TTC549 (cell line): Measurements from ENCODE around the gene ZSCAN2.
"Not testable (repeated sequence)": the region's sequence is repeated elsewhere in the genome, so short reads cannot be mapped to it uniquely, and the experiment has no call there.

Experiments
- FAIRE-seq: peaks from 2 replicates; lab custom pipeline; 2012; peaks lifted over from hg19 to GRCh38; lab: Jason Lieb, UNC

Gene ZSCAN2

DNA sequence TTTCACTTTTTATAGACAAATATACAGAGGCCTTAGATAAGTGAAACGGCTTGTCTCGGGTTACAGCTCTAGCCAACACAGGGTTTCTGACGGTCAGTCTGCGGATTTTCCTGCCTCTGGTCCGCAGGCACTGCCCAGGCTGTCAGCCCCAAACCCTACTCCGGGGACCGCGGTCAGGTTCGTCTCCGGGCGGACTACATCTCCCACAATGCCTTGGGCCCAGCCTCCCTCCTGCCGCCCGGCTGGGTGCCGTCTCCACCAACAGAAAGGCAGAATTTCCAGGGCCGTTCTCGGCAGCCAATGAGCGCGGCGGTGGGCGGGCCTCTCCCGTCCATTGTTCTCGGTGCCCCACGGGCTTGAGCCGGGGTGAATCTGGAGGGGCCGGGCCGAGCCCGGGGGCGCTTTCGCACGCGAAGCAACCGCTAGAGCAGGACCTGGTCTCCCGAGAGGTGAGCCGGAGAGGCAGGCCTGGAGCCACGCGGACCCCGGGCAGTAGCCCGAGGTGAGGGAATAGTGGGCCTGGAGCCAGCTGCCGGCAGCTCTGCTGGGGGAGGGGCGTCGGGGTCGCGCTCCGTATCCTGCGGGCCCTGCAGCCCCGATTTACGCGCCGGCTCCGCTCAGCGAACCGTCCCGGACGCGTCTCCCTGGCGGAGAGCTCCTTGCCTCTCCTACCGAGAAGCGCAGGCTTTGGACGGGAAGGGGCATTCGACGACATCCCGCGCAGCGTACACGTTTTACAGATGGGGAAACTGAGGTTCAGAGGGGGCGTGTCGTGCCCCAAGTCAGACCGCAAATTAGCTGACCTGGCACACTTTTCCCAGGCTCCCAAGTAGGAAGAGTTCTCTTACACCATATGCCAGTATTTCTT, at the start of gene ZSCAN2:
TSS of gene ZSCAN2 (plus strand) at position 323 of the 868 bp plus-strand sequence. CDS start 2,919 bp downstream, outside the sequence.
- FAIRE-seq = no peak

DNA sequence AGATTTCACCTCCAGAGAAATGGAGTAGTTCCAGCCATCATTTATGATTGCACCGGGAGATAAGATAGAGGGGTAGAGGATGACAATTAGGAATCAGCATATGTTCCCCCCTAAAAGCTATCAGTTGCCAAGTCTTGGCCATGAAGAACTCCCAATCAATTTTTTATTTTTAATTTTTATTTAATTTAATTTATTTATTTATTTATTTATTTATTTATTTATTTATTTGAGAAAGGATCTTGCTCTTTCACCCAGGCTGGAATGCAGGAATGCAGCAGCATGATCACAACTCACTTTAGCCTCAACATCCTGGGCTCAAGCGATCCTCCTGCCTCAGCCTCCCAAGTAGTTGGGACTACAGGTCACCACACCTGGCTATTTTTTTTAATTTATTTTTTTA, 49.2 kb upstream of the ZSCAN2 start:
- FAIRE-seq = not testable (repeated sequence)

DNA sequence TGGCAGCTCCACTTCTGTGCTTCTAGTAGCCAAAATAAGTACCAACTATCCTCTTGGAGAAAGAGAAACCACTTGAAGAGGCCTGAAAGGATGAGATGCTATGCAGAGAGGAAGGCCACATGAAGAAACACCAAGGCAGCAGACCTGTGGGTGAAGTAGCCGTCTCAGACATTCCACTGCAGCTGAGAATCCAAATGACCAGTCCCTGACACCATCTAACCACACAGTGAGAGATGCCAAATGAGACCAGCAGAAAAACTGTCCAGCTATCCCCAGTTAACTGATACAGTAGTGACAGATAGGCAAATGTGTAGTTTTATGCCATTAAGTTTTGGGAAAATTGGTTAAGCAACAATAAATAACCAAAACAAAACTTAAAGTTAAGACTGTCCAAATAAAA, 47.9 kb upstream of the ZSCAN2 start:
- FAIRE-seq = no peak

DNA sequence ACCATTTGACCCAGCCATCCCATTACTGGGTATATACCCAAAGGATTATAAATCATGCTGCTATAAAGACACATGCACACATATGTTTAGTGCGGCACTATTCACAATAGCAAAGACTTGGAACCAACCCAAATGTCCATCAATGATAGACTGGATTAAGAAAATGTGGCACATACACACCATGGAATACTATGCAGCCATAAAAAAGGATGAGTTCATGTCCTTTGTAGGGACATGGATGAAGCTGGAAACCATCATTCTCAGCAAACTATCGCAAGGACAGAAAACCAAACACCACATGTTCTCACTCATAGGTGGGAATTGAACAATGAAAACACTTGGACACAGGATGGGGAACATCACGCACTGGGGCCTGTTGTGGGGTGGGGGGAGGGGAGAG, 44.1 kb upstream of the ZSCAN2 start:
- FAIRE-seq = not testable (repeated sequence)

DNA sequence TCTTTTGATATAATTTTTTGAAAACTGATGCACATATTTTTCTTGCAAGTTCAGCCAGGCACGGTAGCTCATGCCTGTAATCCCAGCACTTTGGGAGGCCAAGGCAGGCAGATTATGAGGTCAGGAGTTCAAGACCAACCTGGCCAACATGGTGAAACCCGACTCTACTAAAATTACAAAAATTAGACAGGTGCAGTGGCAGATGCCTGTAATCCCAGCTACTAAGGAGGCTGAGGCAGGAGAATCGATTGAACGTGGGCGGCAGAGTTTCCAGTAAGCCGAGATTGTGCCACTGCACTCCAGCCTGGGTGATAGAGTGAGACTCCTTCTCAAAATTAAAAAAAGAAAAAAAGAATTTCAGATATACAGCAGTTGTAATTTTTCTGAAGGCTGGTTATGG, 32.8 kb upstream of the ZSCAN2 start:
- FAIRE-seq = not testable (repeated sequence)

DNA sequence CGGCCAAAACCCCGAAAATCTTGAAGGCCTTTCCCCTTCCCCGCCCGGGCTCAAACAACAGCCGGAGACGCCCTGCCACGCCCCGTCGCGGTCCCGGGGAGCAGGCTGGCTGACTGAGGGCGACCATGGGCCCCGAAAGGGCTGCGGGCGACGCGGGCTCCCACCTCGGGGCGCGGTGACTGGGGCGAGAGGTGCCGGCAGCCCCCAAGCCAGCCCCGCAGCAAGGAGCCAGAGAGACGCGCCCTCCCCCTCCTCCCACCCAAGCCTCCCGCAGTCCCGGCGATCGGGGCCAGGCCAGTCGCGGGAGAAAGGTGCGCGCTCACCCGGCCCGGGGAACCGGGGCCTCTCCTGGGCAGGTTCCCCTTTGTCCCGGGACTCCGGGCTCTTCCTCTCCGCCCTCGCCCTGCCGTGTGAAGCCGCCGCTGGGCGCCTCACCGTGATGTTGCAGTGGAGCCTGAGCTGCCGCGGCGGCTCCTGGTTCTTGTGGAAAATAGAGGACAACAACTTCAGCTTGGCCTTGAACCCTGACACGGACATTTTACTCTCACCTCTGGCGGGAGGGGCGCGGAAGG, 30.6 kb upstream of the ZSCAN2 start:
- FAIRE-seq = no peak

DNA sequence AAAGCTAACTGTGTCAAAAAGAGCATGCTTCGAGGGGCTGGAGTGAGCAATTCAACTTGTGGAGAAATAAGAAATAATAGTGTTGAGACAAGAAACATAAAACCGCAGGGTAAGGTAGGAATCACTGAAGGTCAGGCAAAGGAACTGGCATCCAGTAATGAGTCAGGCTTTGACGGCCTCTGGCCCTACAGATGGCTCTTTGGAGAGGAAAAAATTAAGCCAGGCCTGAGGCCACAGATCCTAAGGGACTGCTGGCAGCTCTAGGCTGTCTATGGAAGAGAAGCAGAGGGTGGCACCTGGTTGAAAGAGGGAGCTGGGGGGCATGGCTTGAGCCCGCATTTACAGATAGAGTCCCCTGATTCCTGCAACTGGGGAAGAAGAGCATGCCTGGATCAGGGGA, 28.6 kb upstream of the ZSCAN2 start:
- no peak for FAIRE-seq

DNA sequence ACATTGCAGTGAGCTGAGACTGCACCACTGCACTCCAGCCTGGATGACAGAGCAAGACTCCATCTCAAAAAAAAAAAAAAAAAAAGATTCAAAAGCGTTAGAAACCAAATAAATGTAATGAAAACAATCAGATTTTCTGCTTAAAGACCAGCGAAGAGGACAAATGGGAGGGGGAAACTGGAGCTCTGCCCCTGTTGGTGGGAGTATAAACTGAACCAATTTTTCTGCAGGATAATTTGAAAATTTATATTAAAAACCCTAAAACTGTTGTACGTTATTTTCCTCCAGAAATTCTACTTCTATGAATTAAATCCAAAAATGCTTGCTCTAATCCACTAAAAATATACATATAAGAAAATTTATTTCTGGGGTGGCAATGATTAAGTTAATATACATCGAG, 25.3 kb upstream of the ZSCAN2 start:
- FAIRE-seq = no peak

DNA sequence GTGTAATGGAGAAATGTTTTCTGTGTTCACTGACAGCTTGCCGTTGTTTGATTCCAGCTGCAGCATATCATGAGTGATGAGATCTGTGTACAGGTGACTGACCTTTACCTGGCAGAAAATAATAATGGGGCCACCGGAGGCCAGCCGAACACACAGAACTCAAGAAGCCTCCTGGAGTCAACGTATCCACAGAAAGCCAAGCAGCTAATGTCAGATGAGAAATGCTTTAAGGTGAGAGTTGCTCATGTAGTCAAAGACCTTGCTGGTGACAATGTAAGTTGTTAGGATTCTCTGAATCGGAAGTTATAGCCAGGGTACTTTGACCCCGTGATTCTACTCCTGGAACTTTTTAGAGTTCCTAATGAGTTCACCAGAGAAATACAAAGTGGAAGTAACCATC, 22.9 kb upstream of the ZSCAN2 start:
- not testable (repeated sequence) for FAIRE-seq

DNA sequence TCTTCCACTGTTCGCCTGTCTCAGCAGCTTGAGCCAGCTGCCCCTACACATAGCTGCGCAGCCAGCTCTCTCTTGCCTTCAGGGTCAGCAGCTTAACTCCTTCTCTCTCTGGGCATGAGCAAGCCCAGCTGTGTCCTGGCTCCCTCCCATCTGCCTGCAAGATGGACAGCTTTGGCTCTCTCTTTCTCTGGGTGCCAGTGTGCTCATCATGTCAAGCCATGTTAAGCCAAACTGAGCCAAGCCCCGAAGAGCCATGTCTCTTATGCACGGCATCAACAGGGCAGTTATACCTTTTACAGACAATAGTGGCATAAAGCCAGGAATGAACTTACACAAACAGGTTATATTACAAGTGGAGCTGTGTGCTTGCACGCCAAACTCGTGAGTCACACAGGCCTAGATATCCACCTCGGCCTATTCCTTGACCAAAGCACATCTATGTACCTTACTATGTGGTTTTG, 21.5 kb upstream of the ZSCAN2 start:
- FAIRE-seq = not testable (repeated sequence)

DNA sequence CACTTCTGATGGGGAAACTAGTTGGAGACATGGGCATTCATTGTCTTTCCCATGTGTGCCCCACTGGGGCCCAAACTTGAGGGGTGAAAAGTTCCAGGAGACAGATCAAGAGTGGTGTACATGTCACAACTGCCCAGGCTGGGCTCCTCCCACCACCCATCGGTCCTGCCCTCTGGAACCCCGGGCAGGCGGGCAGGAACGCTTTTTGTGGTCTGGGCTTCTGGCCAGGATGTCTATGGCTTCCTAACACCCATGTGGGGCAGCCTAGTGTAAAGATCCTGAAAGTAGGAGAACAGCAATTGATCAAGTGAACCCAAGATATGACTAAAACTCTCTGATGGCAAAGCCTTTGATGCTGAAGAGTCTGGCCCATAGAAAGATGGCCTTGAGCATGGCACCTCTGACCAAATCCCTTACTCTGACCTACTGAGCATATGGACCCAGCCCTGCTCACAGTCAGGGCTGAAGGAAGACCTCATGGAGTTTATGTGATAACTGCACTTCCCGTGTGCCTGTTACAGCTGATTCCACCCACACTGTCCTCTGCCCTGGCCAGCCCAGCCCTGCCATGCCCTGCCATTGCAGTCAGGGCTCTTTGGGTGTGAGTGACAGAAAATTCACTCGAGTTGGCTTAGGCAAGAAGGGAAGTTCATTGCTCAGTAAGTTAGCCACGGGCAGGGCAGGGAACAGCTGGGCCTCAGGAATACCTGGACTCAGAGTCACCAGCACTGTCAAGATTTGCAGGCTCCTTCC, 19.0 kb upstream of the ZSCAN2 start:
- FAIRE-seq = not testable (repeated sequence)

DNA sequence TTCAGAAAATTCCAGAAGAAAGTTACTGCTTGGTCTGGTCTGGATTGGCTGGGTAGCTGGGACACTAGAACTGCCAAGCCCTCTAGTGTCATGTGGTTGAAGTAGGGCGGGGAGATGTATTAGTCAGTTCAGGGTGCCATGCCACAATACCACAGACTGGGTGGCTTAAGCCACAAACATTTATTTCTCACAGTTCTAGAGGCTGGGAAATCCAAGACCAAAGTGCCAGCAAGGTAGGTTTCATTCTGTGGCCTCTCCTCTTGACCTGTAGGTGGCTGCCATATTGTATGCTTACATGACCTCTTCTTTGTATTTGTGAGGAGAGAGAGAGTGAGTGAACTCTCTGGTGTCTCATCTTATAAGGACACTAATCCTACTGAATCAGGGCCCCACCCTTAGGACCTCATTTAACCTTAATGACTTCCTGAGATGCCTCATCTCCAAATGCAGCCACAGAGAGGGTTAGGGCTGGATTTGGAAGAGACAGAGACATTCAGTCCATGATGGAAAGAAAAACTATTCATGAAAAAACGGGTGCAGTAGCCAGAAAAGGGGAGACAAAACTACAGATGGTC, 18.1 kb upstream of the ZSCAN2 start:
- no peak for FAIRE-seq

DNA sequence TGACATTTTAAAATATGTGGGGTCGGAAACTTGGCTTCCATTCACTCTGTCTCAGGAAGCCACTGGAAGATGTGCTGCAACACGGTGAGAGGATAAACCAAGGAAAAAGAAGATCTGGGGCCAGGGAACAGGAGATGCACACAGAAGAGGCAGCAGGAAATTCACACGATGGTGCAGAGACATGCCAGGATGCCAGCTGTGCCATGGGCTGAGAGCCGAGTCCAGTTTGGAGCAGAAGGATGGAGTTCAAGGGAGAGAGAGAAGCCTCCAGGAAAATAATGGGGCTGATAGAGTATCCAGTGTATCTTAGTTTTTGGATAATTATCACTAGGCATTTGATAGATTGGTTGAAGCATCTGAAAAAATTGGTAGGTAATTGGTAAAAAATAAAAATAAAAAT, 16.9 kb upstream of the ZSCAN2 start:
- not testable (repeated sequence) for FAIRE-seq

DNA sequence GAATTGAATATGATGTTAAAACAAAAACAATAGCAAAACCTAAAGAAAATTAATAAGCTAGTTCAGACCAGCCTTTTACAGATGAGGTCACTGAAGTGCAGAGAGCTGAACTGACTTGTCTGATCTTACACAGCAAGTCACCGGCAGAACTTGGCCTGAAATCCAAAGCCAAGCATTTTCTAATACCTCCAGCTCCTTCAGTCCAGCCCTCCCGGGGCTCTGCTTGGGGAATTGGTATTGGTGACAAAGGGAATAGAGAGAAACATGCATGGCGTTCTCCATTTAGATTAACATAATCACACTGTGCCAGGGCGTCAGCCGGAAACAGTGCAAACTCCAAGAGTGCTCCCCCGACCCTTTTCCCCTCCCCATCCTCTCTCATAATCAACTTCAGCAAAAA, 14.1 kb upstream of the ZSCAN2 start:
- FAIRE-seq = no peak

DNA sequence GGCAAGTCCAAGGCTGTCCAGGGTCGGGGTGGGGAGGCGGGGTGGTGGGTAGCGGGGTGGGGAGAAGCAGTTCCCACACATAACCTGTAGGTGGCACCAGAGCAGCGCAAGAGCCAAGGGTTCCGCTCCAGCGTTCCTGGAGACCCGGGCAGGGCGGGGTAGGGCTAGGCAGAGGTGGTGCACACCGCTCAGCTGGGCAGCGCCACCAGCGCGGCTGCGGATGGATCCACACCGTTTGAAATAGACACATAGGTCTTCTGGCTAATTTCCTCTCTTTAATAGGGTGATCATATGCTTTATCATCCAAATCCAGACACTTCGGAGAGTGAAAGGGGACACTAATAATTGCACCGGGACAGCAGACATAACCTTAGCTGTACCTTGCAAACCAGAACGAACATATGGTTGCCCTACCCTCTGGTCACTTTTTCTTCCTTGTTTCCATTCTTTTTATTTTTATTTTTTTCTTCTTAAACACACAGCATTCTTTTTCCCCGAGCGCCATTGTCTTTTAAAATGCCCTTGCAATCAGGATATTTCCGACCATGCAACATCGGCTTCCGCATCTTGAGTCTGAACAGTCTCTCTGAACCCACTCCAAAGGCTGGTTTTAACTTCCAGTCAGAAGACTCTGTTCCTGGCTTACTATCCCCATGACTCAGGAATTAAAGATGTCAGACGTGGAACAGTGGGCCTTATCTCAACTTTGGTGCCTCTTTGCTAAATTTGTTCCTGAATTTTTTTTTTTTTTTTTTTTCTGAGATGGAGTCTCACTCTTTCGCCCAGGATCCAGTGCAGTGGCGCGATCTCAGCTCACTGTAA, 12.5 kb upstream of the ZSCAN2 start:
- no peak for FAIRE-seq

DNA sequence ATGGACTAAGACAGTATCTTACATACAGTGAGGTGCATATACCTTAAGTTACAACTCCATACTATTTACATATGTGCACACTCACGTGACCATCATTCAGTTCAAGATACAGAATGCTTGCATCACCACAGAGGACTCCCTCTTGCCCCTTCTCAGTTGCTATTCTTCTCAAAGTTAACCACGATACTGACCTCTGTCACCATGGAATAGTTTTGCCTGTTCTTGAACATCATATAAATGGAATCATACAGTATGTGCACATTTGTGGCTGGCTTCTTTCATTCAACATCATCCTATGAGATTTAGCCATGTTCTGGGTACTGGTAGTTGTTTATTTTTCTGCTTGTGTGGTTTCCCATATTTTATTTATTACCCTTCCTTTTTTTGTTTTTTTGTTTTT, 10.4 kb upstream of the ZSCAN2 start:
- FAIRE-seq = no peak

DNA sequence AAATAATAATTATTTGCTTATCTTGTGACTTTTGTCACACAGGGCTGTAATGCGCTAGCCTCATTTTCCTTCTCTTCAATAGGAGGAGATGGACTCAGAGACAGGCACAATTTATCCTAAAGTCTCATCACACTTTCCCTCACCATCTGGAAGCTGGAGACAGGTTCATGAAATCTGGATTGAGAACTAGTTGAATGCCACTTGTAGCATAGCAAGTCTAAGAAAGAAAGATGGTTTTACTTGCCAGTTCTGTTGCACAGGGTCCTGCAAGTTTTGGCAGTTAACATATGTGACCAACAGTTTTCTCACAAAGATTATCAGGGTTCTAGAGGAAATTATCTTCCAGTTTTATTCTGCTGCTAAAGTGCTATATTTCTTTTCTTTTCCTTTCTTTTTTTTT, 9.0 kb upstream of the ZSCAN2 start:
- no peak for FAIRE-seq

DNA sequence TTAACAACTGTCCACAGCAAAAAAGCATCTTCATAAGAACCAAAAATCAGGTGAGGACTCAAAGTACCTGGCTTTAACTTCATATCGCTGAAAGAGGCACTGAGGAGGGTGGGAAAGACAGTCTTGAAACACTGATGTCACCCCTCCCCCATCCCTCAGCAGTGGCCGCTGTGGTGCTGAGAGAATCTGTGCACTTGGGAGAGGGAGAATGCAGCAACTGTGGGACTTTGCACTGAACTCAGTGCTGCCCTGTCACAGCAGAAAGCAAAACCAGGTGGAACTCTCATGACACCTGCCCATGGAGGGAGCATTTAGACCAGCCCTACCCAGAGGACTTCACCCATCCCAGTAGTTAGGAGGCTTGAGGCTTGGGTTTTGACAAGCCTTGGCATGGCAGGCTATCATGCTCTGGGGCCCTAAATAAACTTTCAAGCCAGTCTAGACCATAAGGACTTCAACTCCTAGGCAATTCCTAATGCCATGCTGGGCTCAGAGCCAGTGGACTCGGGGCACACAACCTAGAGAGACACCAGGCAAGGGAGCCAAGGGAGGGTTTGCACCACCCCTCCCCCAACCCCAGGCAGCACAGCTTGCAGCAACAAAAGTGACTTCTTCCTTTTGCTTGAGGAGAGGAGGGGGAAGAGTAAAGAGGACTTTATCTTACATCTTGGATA, 6.1 kb upstream of the ZSCAN2 start:
- no peak for FAIRE-seq

DNA sequence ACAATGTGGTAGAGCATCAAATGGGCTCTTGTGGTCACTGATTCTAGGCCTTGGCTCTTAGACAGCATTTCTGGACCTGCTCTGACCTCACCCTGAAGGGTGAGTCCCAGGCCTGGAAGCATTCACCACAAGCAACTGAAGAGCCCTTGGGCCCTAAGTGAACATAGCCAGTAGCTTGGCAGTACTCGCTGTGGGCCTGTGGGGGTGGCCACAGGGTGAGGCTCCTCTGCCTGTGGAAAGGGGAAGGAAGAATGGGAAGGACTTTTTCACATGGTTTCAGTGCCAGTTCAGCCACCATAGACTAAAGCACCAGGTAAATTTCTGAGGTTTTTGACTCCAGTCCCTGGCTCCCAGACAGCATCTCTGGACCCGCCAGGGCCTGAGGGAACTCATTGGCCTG, 5.1 kb upstream of the ZSCAN2 start:
- FAIRE-seq = no peak

DNA sequence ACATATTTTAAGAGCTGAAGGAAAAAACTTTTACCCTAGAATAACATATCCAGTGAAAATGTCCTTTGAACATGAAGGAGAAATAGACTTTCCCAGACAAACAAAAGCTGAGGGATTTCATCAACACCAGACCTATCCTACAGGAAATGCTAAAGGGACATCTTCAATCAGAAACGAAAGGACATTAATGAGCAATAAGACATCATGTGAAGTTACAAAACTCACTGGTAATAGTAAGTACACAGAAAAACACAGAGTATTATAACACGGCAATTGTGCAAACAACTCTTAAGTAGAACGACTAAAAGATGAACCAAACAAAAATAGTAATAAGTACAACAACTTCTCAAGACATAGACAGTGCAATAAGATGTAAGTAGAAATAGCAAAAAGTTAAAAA, 3.5 kb upstream of the ZSCAN2 start:
- no peak for FAIRE-seq

DNA sequence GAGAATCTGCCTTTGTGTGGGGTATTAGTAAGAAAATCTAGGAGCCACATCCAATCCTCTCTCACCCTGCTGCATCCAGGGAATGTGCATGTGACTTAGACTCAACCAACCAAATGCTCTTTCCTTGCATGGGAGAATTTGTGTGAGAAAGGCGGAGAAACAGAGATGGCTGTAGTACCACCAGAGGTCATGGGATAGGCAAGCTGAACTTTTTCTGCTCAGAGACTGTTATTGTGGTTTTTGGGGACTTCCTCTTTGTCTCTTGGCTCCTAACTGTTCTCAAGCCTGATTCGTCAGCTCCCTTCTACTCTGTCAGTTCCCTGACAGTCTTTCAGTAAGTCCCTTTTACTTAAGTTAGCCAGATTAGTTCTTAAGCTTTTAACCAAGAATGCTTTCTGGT, 2.6 kb upstream of the ZSCAN2 start:
- no peak for FAIRE-seq
